ENCODE data around the gene ARHGAP29. TPM values are rescaled to one million over a fixed set of nuclear protein-coding genes. Genes with fewer than 3 reads are reported as not detected.
"Not testable (repeated sequence)": the region's sequence is repeated elsewhere in the genome, so short reads cannot be mapped to it uniquely, and the experiment has no call there.

ARHGAP29 gene
- polyA plus RNA-seq, 3 donors = 0.69 to 0.98 (median 0.81) TPM

DNA sequence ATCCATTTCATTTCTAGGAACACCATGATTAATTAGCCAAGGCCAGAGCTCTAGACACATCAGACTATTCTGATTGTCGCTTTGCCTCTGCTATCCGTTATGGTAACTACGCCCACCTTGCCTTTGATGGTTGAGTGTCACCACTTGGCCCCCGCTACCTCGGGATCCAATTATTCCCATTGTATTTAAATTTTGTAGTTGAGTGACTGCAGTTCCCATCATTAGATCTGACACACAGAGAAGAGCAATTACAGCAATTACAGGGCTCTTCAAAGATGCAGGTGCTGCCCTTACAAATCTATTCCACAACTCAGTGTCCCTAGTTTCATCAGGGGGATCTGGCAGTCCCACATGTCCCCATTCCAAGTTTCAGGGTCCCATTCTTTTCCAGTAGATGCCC, 71.5 kb downstream of the ARHGAP29 start:
- no peaks in the 10 kb centered on the region for H3K36me3 Mint-ChIP-seq
- intact Hi-C loops (cut with micrococcal nuclease) = no loop called here
- no peak overlapping the region for H3K27ac ChIP-seq (ENCODE audit: low read depth in 1 of 2, low read length in 2 of 2)
- H3K4me3 ChIP-seq (replicated peaks in 1 of 3; ENCODE audit: low read depth in 2 of 3, low read length in 3 of 3) = no peak overlapping the region
- no peaks in the 10 kb centered on the region for H4K20me1 ChIP-seq (ENCODE audit: insufficient read depth, low read length)
- no peak for DNase-seq
- H2AFZ ChIP-seq (ENCODE audit: insufficient read depth, low read depth, low read length, poor library complexity, severe bottlenecking) = no peak overlapping the region
- H3K27me3 ChIP-seq (ENCODE audit: control insufficient read depth in 2 of 2, insufficient read depth in 2 of 2, low read length in 2 of 2) = peaks cover under 1 to 3% of the 10 kb centered on the region in 2 donors
- H3K4me1 Mint-ChIP-seq = no peaks in the 10 kb centered on the region
- H3K27ac Mint-ChIP-seq = no peak overlapping the region
- no peaks in the 10 kb centered on the region for H3K9me3 ChIP-seq (replicated peaks in 1 of 2; ENCODE audit: control insufficient read depth in 1 of 2, insufficient read depth in 1 of 2, low read length in 2 of 2)
- no peak overlapping the region for H3K4me2 ChIP-seq (replicated peaks; ENCODE audit: extremely low read depth, low read length, poor library complexity, severe bottlenecking)
- no peaks in the 10 kb centered on the region for H3K79me2 ChIP-seq (ENCODE audit: insufficient read depth, low read length)
- peaks cover 2 to 13% (median 9%) of the 10 kb centered on the region in 3 donors for H3K27me3 Mint-ChIP-seq (ENCODE audit: low read depth in 3 of 3)
- H3K36me3 ChIP-seq (replicated peaks in 1 of 2; ENCODE audit: control insufficient read depth in 1 of 2, insufficient read depth in 2 of 2, low read length in 2 of 2) = no peaks in the 10 kb centered on the region
- TF ChIP-seq, protein P1, sequence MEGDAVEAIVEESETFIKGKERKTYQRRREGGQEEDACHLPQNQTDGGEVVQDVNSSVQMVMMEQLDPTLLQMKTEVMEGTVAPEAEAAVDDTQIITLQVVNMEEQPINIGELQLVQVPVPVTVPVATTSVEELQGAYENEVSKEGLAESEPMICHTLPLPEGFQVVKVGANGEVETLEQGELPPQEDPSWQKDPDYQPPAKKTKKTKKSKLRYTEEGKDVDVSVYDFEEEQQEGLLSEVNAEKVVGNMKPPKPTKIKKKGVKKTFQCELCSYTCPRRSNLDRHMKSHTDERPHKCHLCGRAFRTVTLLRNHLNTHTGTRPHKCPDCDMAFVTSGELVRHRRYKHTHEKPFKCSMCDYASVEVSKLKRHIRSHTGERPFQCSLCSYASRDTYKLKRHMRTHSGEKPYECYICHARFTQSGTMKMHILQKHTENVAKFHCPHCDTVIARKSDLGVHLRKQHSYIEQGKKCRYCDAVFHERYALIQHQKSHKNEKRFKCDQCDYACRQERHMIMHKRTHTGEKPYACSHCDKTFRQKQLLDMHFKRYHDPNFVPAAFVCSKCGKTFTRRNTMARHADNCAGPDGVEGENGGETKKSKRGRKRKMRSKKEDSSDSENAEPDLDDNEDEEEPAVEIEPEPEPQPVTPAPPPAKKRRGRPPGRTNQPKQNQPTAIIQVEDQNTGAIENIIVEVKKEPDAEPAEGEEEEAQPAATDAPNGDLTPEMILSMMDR (IDR thresholded peaks at IDR 0.05) = no peak
- H3K4me3 Mint-ChIP-seq = no peak overlapping the region
- no CpG with 5 or more reads among the region's 5 CpGs for WGBS (ENCODE audit: insufficient coverage)
- H3K9me3 Mint-ChIP-seq = peaks cover 0 to 9% (median 3%) of the 10 kb centered on the region in 7 donors
- H3K9ac ChIP-seq (ENCODE audit: insufficient read depth, low read length, poor library complexity, severe bottlenecking) = no peak overlapping the region
- H3K4me1 ChIP-seq (ENCODE audit: control insufficient read depth in 1 of 2, insufficient read depth in 2 of 2, low read length in 2 of 2) = no peaks in the 10 kb centered on the region

DNA sequence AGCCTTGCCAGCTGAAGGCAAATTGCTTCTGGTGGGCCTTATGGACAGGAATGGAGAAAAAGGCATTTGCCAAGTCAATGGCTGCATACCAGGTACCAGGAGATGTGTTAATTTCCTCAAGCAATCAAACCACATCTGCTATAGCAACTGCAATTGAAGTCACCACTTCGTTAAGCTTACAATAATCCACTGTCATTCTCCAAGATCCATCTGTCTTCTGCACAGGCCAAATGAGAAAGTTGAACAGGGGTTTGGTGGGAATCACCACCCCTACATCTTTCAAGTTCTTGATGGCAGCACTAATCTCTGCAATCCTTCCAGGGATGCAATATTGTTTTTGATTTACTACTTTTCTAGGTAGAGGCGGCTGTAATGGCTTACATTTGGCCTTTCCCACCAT, 72.5 kb downstream of the ARHGAP29 start:
- H3K4me2 ChIP-seq (replicated peaks; ENCODE audit: extremely low read depth, low read length, poor library complexity, severe bottlenecking); H3K4me3 ChIP-seq (replicated peaks in 1 of 3; ENCODE audit: low read depth in 2 of 3, low read length in 3 of 3); intact Hi-C loops (cut with micrococcal nuclease); H3K9ac ChIP-seq (ENCODE audit: insufficient read depth, low read length, poor library complexity, severe bottlenecking); H3K4me3 Mint-ChIP-seq; H3K27ac Mint-ChIP-seq; H3K4me1 ChIP-seq (ENCODE audit: control insufficient read depth in 1 of 2, insufficient read depth in 2 of 2, low read length in 2 of 2); H3K27me3 ChIP-seq (ENCODE audit: control insufficient read depth in 2 of 2, insufficient read depth in 2 of 2, low read length in 2 of 2); H3K27ac ChIP-seq (ENCODE audit: low read depth in 1 of 2, low read length in 2 of 2); H2AFZ ChIP-seq (ENCODE audit: insufficient read depth, low read depth, low read length, poor library complexity, severe bottlenecking); DNase-seq; H3K9me3 ChIP-seq (replicated peaks in 1 of 2; ENCODE audit: control insufficient read depth in 1 of 2, insufficient read depth in 1 of 2, low read length in 2 of 2); H3K36me3 ChIP-seq (replicated peaks in 1 of 2; ENCODE audit: control insufficient read depth in 1 of 2, insufficient read depth in 2 of 2, low read length in 2 of 2); H3K9me3 Mint-ChIP-seq; H3K4me1 Mint-ChIP-seq; H4K20me1 ChIP-seq (ENCODE audit: insufficient read depth, low read length); H3K36me3 Mint-ChIP-seq; H3K79me2 ChIP-seq (ENCODE audit: insufficient read depth, low read length): not testable (repeated sequence)
- WGBS (ENCODE audit: insufficient coverage) = no CpG with 5 or more reads among the region's 2 CpGs
- H3K27me3 Mint-ChIP-seq (ENCODE audit: low read depth in 3 of 3) = peaks cover 2 to 16% (median 9%) of the 10 kb centered on the region in 3 donors

DNA sequence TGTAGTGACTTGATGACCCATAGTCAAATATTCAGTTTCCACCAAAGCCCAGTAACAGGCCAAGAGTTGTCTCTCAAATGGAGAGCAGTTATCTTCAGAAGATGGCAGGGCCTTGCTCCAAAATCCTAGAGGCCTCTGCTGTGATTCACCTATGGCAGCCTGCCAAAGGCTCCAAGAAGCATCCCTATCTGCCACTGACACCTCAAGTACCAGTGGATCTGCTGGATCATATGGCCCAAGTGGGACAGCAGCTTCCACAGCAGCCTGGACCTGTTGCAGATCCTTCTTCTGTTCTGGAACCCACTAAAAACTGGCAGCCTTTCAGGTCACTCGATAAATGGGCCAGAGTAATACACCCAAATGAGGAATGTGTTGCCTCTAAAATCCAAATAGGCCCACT, 73.3 kb downstream of the ARHGAP29 start:
- H3K79me2 ChIP-seq (ENCODE audit: insufficient read depth, low read length); H3K4me1 Mint-ChIP-seq; H3K36me3 ChIP-seq (replicated peaks in 1 of 2; ENCODE audit: control insufficient read depth in 1 of 2, insufficient read depth in 2 of 2, low read length in 2 of 2); H3K27ac Mint-ChIP-seq; H3K9me3 ChIP-seq (replicated peaks in 1 of 2; ENCODE audit: control insufficient read depth in 1 of 2, insufficient read depth in 1 of 2, low read length in 2 of 2); H4K20me1 ChIP-seq (ENCODE audit: insufficient read depth, low read length); DNase-seq; H3K27me3 ChIP-seq (ENCODE audit: control insufficient read depth in 2 of 2, insufficient read depth in 2 of 2, low read length in 2 of 2); H3K9me3 Mint-ChIP-seq; H3K4me3 Mint-ChIP-seq; H3K36me3 Mint-ChIP-seq; H3K9ac ChIP-seq (ENCODE audit: insufficient read depth, low read length, poor library complexity, severe bottlenecking); H3K4me1 ChIP-seq (ENCODE audit: control insufficient read depth in 1 of 2, insufficient read depth in 2 of 2, low read length in 2 of 2); H3K4me2 ChIP-seq (replicated peaks; ENCODE audit: extremely low read depth, low read length, poor library complexity, severe bottlenecking); intact Hi-C loops (cut with micrococcal nuclease); H3K4me3 ChIP-seq (replicated peaks in 1 of 3; ENCODE audit: low read depth in 2 of 3, low read length in 3 of 3); H2AFZ ChIP-seq (ENCODE audit: insufficient read depth, low read depth, low read length, poor library complexity, severe bottlenecking); H3K27ac ChIP-seq (ENCODE audit: low read depth in 1 of 2, low read length in 2 of 2): not testable (repeated sequence)
- peaks cover 0 to 16% (median 6%) of the 10 kb centered on the region in 3 donors for H3K27me3 Mint-ChIP-seq (ENCODE audit: low read depth in 3 of 3)
- no CpG with 5 or more reads among the region's 1 CpG for WGBS (ENCODE audit: insufficient coverage)

DNA sequence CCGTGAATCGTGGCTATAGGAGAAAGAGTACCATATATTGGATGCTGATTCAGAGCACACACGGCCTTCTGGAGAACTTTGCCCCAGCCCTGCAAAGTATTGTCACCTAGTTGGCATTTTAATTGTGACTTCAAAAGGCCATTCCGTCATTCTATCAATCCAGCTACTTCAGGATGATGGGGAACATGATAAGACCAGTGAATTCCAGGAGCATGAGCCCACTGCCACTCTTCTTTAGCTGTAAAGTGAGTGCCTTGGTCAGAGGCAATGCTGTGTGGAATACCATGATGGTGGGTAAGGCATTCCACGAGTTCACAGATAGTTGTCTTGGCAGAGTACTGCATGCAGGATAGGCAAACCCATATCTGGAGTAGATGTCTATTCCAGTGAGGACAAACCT, 74.1 kb downstream of the ARHGAP29 start:
- H3K9ac ChIP-seq (ENCODE audit: insufficient read depth, low read length, poor library complexity, severe bottlenecking); H3K4me3 Mint-ChIP-seq; H3K36me3 ChIP-seq (replicated peaks in 1 of 2; ENCODE audit: control insufficient read depth in 1 of 2, insufficient read depth in 2 of 2, low read length in 2 of 2); H3K27ac Mint-ChIP-seq; H3K27me3 ChIP-seq (ENCODE audit: control insufficient read depth in 2 of 2, insufficient read depth in 2 of 2, low read length in 2 of 2); H3K79me2 ChIP-seq (ENCODE audit: insufficient read depth, low read length); H4K20me1 ChIP-seq (ENCODE audit: insufficient read depth, low read length); H3K9me3 ChIP-seq (replicated peaks in 1 of 2; ENCODE audit: control insufficient read depth in 1 of 2, insufficient read depth in 1 of 2, low read length in 2 of 2); DNase-seq; H3K4me1 Mint-ChIP-seq; H3K4me2 ChIP-seq (replicated peaks; ENCODE audit: extremely low read depth, low read length, poor library complexity, severe bottlenecking); H3K36me3 Mint-ChIP-seq; H3K4me1 ChIP-seq (ENCODE audit: control insufficient read depth in 1 of 2, insufficient read depth in 2 of 2, low read length in 2 of 2); H3K27ac ChIP-seq (ENCODE audit: low read depth in 1 of 2, low read length in 2 of 2); intact Hi-C loops (cut with micrococcal nuclease); H2AFZ ChIP-seq (ENCODE audit: insufficient read depth, low read depth, low read length, poor library complexity, severe bottlenecking); H3K4me3 ChIP-seq (replicated peaks in 1 of 3; ENCODE audit: low read depth in 2 of 3, low read length in 3 of 3): not testable (repeated sequence)
- WGBS (ENCODE audit: insufficient coverage) = 87% methylated on average over 3 of the region's 5 CpGs
- peaks cover 0 to 14% (median 6%) of the 10 kb centered on the region in 7 donors for H3K9me3 Mint-ChIP-seq
- peaks cover 0 to 20% (median 6%) of the 10 kb centered on the region in 3 donors for H3K27me3 Mint-ChIP-seq (ENCODE audit: low read depth in 3 of 3)

All from CD14-positive monocyte (primary cell).